Mesothelial cell of epicardium (in vitro differentiated cells): Measurements from ENCODE around the gene CTSZ. TPM values are rescaled to one million over a fixed set of nuclear protein-coding genes. Genes with fewer than 3 reads are reported as not detected.
"Not testable (repeated sequence)": the region's sequence is repeated elsewhere in the genome, so short reads cannot be mapped to it uniquely, and the experiment has no call there.

ENCODE experiments used
- DNase-seq, 2 experiments: peaks; one replicate each; pipeline ENCODE4 v3.0.0; 2021; ENCODE audit warnings: low spot score in 2 of 2; ENCODE audit not compliant: unreplicated experiment in 2 of 2
- H3K27ac Mint-ChIP-seq: 2 replicates; pipeline ENCODE4 v1.8.0; 2021; ENCODE audit warnings: mixed read lengths
- H3K27me3 Mint-ChIP-seq: 2 replicates; pipeline ENCODE4 v1.8.0; 2021; ENCODE audit warnings: low read depth, mixed read lengths
- H3K36me3 Mint-ChIP-seq: 2 replicates; pipeline ENCODE4 v1.8.0; 2021; ENCODE audit warnings: mixed read lengths
- H3K4me1 Mint-ChIP-seq: 2 replicates; pipeline ENCODE4 v1.8.0; 2021; ENCODE audit warnings: mixed read lengths
- H3K4me3 Mint-ChIP-seq: 2 replicates; pipeline ENCODE4 v1.8.0; 2021; ENCODE audit warnings: mild to moderate bottlenecking, moderate library complexity, mixed read lengths
- H3K9me3 Mint-ChIP-seq: 2 replicates; pipeline ENCODE4 v1.8.0; 2021; ENCODE audit warnings: mixed read lengths
- CTCF ChIP-seq: fragments of 200-600 bp; sonication (generic); IDR thresholded peaks from one replicate; pipeline ENCODE4 v1.5.0; 2021; ENCODE audit warnings: antibody characterized with exemption; ENCODE audit not compliant: unreplicated experiment
- total RNA-seq: library from RNA; stranded (reverse); gene quantifications from 3 replicates; pipeline ENCODE4 v1.2.1, GENCODE V29; 2021

Gene CTSZ
- total RNA-seq, 1 donor from 2014 or later, result 65.3 TPM

DNA sequence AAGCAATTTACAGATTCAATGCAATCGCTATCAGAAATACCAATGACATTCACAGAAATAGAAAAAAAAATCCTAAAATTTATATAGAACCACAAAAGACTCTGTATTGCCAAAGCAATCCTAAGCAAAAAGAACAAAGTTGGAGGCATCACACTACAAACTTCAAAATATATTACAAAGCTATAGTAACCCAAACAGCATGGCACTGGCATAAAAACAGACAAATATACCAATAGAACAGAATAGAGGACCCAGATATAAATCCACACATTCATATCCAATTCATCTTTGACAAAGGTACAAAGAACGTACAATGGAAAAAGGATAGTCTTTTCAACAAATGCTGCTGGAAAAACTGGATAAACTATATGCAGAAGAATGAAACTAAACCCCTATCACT lies 37.6 kb downstream of the CTSZ start:
- Mint-ChIP-seq H3K27ac (no peak overlapping the region), H3K27me3 (peaks cover 4% of the 10 kb centered on the region), H3K36me3 (no peaks in the 10 kb centered on the region), H3K9me3 (peaks cover 28% of the 10 kb centered on the region), H3K4me1 (no peaks in the 10 kb centered on the region), H3K4me3 (no peak overlapping the region)
- DNase-seq, result no peak
- no peak for TF ChIP-seq CTCF

GRCh38 chr20:58967652-58968429 lies 39.2 kb downstream of the CTSZ start:
- no peak overlapping the region for H3K27ac Mint-ChIP-seq
- TF ChIP-seq CTCF, result no peak
- H3K27me3 Mint-ChIP-seq, result peaks cover 4% of the 10 kb centered on the region
- DNase-seq, result no peak
- H3K36me3 Mint-ChIP-seq, result peaks cover 3% of the 10 kb centered on the region
- no peak overlapping the region for H3K4me3 Mint-ChIP-seq
- H3K9me3 Mint-ChIP-seq, result peaks cover 27% of the 10 kb centered on the region
- no peaks in the 10 kb centered on the region for H3K4me1 Mint-ChIP-seq

DNA sequence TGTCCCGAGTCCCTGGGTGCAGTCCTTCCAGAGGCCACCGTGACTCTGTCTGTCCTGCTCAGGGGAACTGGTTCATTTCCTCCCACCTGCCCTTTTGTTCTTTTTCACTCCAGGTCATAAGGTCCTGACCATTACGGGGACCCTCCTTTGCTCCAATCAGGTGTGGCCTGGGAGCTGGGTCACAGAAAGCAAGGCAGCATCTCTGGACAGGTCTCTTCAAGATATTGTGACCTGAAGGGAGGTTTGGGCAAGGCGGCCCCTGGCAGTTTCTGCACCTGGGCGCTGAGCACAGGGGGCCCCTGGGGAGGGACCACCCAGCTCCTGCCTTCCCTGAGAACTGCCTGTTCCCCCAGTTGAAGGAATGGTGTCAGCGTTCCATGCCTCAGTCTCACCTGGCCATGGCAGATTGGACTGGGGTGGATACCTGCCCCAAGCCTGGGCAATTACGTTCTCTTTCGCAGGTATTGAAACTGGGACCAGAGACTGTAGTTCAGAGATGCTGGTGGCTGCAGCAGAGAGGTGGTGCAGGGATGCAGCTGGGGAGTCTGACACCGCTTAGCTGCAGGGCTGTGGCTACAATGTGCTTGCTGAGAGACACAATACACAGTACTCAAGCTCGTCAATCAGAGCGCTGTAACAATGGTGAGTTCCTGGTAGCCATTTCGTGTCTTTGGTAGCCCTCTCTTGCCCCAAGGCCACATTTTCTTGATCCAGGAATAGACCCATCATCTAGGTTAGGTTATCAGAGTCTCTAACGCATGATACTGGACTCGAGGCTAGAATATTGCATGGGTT lies 41.6 kb downstream of the CTSZ start:
- Mint-ChIP-seq H3K9me3 (peaks cover 31% of the 10 kb centered on the region), H3K4me3 (no peak overlapping the region), H3K36me3 (peaks cover 3% of the 10 kb centered on the region), H3K4me1 (no peaks in the 10 kb centered on the region), H3K27me3 (peaks cover 4% of the 10 kb centered on the region), H3K27ac (no peak overlapping the region)
- DNase-seq, result no peak
- no peak for TF ChIP-seq CTCF

GRCh38 chr20:58963922-58964321 lies 43.1 kb downstream of the CTSZ start:
- H3K4me3 Mint-ChIP-seq, H3K27ac Mint-ChIP-seq, H3K27me3 Mint-ChIP-seq, DNase-seq, H3K36me3 Mint-ChIP-seq, H3K4me1 Mint-ChIP-seq: not testable (repeated sequence)
- H3K9me3 Mint-ChIP-seq, result peaks cover 15% of the 10 kb centered on the region

DNA sequence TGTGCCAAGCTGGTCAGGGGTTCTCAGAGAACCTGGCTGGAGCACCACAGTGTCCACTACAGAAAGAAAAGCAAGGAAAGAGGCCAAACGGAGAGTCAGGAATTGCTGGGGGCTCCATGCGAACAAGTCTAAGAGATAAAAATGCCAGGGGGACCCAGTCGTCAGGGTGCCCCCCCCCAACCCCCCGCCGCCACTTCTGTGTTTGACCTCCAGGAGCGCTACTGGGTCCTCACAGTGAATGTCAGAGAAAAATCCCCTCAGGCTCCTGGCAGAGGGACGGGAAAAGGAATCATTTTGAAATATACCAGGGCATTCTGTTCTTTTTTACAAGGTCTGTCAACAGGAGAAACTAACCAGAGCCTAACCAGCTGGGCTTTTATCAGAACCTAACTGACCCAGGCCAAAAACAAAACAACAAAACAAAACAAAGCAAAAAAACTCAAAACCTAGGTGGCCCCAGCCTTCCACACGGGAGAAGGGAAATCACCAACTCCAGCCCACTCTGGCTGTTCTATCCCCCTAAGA lies 43.9 kb downstream of the CTSZ start:
- Mint-ChIP-seq H3K4me3 (no peak overlapping the region), H3K9me3 (peaks cover 12% of the 10 kb centered on the region), H3K27ac (no peak overlapping the region), H3K4me1 (no peaks in the 10 kb centered on the region), H3K27me3 (peaks cover 2% of the 10 kb centered on the region), H3K36me3 (peaks cover 3% of the 10 kb centered on the region)
- no peak for DNase-seq
- TF ChIP-seq CTCF, result no peak

DNA sequence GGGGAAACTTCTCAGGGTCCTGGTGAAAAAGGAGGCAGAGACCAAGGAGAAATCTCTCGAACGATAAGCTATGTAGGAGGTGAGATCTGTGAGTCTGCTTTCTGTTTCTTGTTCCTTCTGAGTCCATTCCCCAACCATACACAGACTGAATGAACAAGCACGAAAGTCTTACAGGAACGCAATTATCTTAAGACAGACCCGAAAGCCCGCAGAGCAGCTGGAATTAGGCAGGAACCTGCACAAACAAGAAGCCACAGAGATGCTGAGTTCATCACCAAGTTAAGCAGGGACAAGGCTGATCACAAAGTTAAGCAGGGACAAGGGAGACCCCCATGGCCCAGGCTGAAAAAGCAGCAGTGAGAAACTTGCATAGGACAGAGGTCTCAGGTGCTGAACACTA lies 47.4 kb downstream of the CTSZ start:
- Mint-ChIP-seq H3K27me3 (no peaks in the 10 kb centered on the region), H3K4me1 (no peaks in the 10 kb centered on the region), H3K4me3 (no peak overlapping the region), H3K9me3 (peaks cover 24% of the 10 kb centered on the region), H3K27ac (no peak overlapping the region), H3K36me3 (peaks cover 4% of the 10 kb centered on the region)
- no peak for TF ChIP-seq CTCF
- no peak for DNase-seq
